Gastrocnemius medialis (tissue), 4 donors: ENCODE results near the gene ST7. TPM values are rescaled to one million over a fixed set of nuclear protein-coding genes. Genes with fewer than 3 reads are reported as not detected.

Experiments
- ATAC-seq, 2 donors: fragments of 150-250 bp; one replicate each; pipeline ENCODE4 v1.9.1; 2016
- DNase-seq, 2 donors: peaks; one replicate each; pipeline ENCODE4 v3.0.0-alpha.2; 2019
- H3K27ac ChIP-seq, 4 donors: fragments of 200-600 bp; sonication (generic); 1 replicate in 1 of 4; 2 replicates in 3 of 4; pipeline ENCODE4 v1.5.1; 2016 to 2018; ENCODE audit warnings: mild to moderate bottlenecking in 2 of 4, moderate library complexity in 1 of 4
- H3K27me3 ChIP-seq, 3 donors: fragments of 200-600 bp; sonication (generic) in 2 of 3; 1 replicate in 1 of 3; 2 replicates in 2 of 3; pipeline versions ENCODE4 v1.5.1 to v1.6.0; 2016 to 2019; ENCODE audit warnings: mild to moderate bottlenecking in 1 of 3, moderate library complexity in 1 of 3
- H3K36me3 ChIP-seq, 2 donors: fragments of 200-600 bp; sonication (generic) in 1 of 2; one replicate each; pipeline ENCODE4 v1.5.1; 2017 to 2018
- H3K4me1 ChIP-seq, 2 donors: fragments of 200-600 bp; sonication (generic) in 1 of 2; one replicate each; pipeline ENCODE4 v1.5.1; 2016 to 2017; ENCODE audit warnings: mild to moderate bottlenecking in 2 of 2
- H3K4me3 ChIP-seq, 4 donors: fragments of 200-600 bp; sonication (generic) in 3 of 4; 1 replicate in 1 of 4; 2 replicates in 3 of 4; pipeline ENCODE4 v1.5.1; 2016 to 2019; ENCODE audit warnings: mild to moderate bottlenecking in 2 of 4
- H3K9me3 ChIP-seq, 3 donors: fragments of 200-600 bp; sonication (generic) in 2 of 3; 1 replicate in 1 of 3; 2 replicates in 2 of 3; pipeline ENCODE4 v1.5.1; 2016 to 2019
- POLR2A ChIP-seq, 2 donors: fragments of 450-650 bp; IDR thresholded peaks; one replicate each; pipeline ENCODE4 v1.6.1; 2017; ENCODE audit warnings: antibody characterized with exemption in 2 of 2, mild to moderate bottlenecking in 2 of 2, moderate library complexity in 2 of 2
- in situ Hi-C, 4 donors: fragments of 200-750 bp; cut with MboI; loops; one replicate each; pipeline versions ENCODE4 v1.15.0 to v1.8.0; 2017; ENCODE audit warnings: low sequenced_read_pairs in 4 of 4
- intact Hi-C: fragments of 100-400 bp; cut with DNase I; formaldehyde crosslinking; loops from one replicate; pipeline ENCODE4 v1.15.1; 2023; ENCODE audit warnings: low total_unique reads
- total RNA-seq, 4 donors: library from RNA; depleted of rRNA; stranded (reverse); fragments of >200 nt; gene quantifications; one replicate each; pipeline versions ENCODE4 v1.1.0 to v1.2.3, GENCODE V29; 2016
- TF ChIP-seq, protein P1 (sequence below), 5 experiments: fragments of 450-650 bp in 3 of 5; fragments of 200-600 bp in 2 of 5; sonication (generic) in 2 of 5; IDR thresholded peaks in 4 of 5; conservative IDR thresholded peaks in 1 of 5; 1 replicate in 4 of 5; 2 replicates in 1 of 5; pipeline ENCODE4 v1.5.1; 2016 to 2019; ENCODE audit warnings: antibody characterized with exemption in 5 of 5, mild to moderate bottlenecking in 3 of 5, moderate library complexity in 3 of 5

ST7 gene
- total RNA-seq, 4 donors from 2014 or later, result 5.5 to 14.5 (median 11.9) TPM

- peak in 1 of 2 donors; percentile 23 for ATAC-seq
- Histone ChIP-seq H3K9me3 (no peaks in the 10 kb centered on the region), H3K36me3 (no peaks in the 10 kb centered on the region), H3K27me3 (no peaks in the 10 kb centered on the region), H3K4me3 (peak overlapping the region; percentile 40 to 47 (median 44)), H3K27ac (peak overlapping the region; percentile 63 to 70 (median 66)), H3K4me1 (peaks cover 58 to 78% of the 10 kb centered on the region in 2 donors)
- no peak for TF ChIP-seq POLR2A (IDR thresholded peaks at IDR 0.05)
- in situ Hi-C loops (no loop called here), intact Hi-C loops (loop anchor here (5.0 kb wide), 1 partner anchor 68 kb away; the partner anchor contains the start of gene ST7)
- no peak for DNase-seq
Measured at GRCh38 chr7:117020591-117020973, 67.3 kb downstream of the ST7 start.

GRCh38 chr7:117021366-117021765 lies 68.1 kb downstream of the ST7 start:
- intact Hi-C loops, result loop anchor here (5.0 kb wide), 1 partner anchor 69 kb away; the partner anchor contains the start of gene ST7
- DNase-seq, result no peak
- in situ Hi-C loops, result no loop called here

GRCh38 chr7:117021986-117022385 lies 68.7 kb downstream of the ST7 start:
- Histone ChIP-seq H3K9me3 (no peaks in the 10 kb centered on the region), H3K36me3 (no peaks in the 10 kb centered on the region), H3K27me3 (no peaks in the 10 kb centered on the region), H3K4me1 (peaks cover 58 to 74% of the 10 kb centered on the region in 2 donors), H3K27ac (peak overlapping the region; percentile 63 to 70 (median 66)), H3K4me3 (peak overlapping the region in 2 of 4 donors; percentile 5 to 44)
- TF ChIP-seq, protein P1, sequence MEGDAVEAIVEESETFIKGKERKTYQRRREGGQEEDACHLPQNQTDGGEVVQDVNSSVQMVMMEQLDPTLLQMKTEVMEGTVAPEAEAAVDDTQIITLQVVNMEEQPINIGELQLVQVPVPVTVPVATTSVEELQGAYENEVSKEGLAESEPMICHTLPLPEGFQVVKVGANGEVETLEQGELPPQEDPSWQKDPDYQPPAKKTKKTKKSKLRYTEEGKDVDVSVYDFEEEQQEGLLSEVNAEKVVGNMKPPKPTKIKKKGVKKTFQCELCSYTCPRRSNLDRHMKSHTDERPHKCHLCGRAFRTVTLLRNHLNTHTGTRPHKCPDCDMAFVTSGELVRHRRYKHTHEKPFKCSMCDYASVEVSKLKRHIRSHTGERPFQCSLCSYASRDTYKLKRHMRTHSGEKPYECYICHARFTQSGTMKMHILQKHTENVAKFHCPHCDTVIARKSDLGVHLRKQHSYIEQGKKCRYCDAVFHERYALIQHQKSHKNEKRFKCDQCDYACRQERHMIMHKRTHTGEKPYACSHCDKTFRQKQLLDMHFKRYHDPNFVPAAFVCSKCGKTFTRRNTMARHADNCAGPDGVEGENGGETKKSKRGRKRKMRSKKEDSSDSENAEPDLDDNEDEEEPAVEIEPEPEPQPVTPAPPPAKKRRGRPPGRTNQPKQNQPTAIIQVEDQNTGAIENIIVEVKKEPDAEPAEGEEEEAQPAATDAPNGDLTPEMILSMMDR (IDR thresholded peaks at IDR 0.05 in 4 of 5, conservative IDR thresholded peaks at IDR 0.05 in 1 of 5), result no peak
- TF ChIP-seq POLR2A (IDR thresholded peaks at IDR 0.05), result no peak
- intact Hi-C loops, result loop anchor here (5.0 kb wide), 1 partner anchor 70 kb away; the partner anchor contains the start of gene ST7
- in situ Hi-C loops, result no loop called here
- ATAC-seq (no peak), DNase-seq (no peak)

More at GRCh38 chr7:117021366-117021765, 68.1 kb downstream of the ST7 start:
- Histone ChIP-seq H3K27me3 (no peaks in the 10 kb centered on the region), H3K4me1 (peaks cover 58 to 75% of the 10 kb centered on the region in 2 donors), H3K27ac (peak overlapping the region; percentile 63 to 70 (median 66)), H3K9me3 (no peaks in the 10 kb centered on the region), H3K4me3 (peak overlapping the region in 3 of 4 donors; percentile 5 to 47 (median 44)), H3K36me3 (no peaks in the 10 kb centered on the region)
- no peak for TF ChIP-seq POLR2A (IDR thresholded peaks at IDR 0.05)
- TF ChIP-seq, protein P1 (IDR thresholded peaks at IDR 0.05 in 4 of 5, conservative IDR thresholded peaks at IDR 0.05 in 1 of 5), result no peak
- ATAC-seq, result no peak

- Histone ChIP-seq H3K27ac (no peak overlapping the region), H3K4me1 (peaks cover 48 to 61% of the 10 kb centered on the region in 2 donors), H3K36me3 (no peaks in the 10 kb centered on the region), H3K4me3 (no peak overlapping the region), H3K9me3 (no peaks in the 10 kb centered on the region), H3K27me3 (no peaks in the 10 kb centered on the region)
- TF ChIP-seq POLR2A (IDR thresholded peaks at IDR 0.05), result no peak
- TF ChIP-seq, protein P1 (IDR thresholded peaks at IDR 0.05 in 4 of 5, conservative IDR thresholded peaks at IDR 0.05 in 1 of 5), result no peak
- DNase-seq, result no peak
- no peak for ATAC-seq
- in situ Hi-C loops, result no loop called here
- intact Hi-C loops, result loop anchor here (5.0 kb wide), 1 partner anchor 71 kb away; the partner anchor contains the start of gene ST7
Measured at GRCh38 chr7:117023325-117023854, 70.1 kb downstream of the ST7 start.

DNA sequence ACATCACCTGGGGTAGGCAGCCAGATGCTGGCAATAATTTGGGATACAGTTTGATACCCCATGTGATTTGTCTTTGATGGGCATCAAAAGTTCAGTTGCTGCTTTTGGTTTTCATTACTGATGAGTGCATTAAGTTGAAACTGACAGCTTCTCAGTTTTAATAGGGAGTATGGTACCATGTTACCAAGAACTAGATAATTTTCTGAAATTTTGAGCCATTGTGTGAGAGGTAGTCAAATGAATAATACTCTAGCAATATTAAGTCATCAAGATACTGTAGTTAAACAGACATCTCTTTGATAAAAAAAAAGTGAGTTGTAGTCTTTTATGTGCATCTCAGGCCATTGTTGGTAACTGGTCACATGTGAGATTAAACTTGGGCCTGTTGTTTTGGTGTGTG lies 71.5 kb downstream of the ST7 start:
- TF ChIP-seq POLR2A (IDR thresholded peaks at IDR 0.05), result no peak
- TF ChIP-seq, protein P1 (IDR thresholded peaks at IDR 0.05 in 4 of 5, conservative IDR thresholded peaks at IDR 0.05 in 1 of 5), result no peak
- Histone ChIP-seq H3K9me3 (no peaks in the 10 kb centered on the region), H3K27ac (no peak overlapping the region), H3K36me3 (no peaks in the 10 kb centered on the region), H3K27me3 (no peaks in the 10 kb centered on the region), H3K4me1 (peaks cover 34 to 50% of the 10 kb centered on the region in 2 donors), H3K4me3 (no peak overlapping the region)
- ATAC-seq, result no peak
- DNase-seq, result no peak
- intact Hi-C loops, result loop anchor here (5.0 kb wide), 1 partner anchor 73 kb away; the partner anchor contains the start of gene ST7
- in situ Hi-C loops, result no loop called here
